K562 (cell line): Measurements from ENCODE around the gene NMRK2. TPM values are rescaled to one million over a fixed set of nuclear protein-coding genes. Genes with fewer than 3 reads are reported as not detected.

Experiments
- CCAR2 ChIP-seq: fragments of 200-400 bp; formaldehyde crosslinking; IDR thresholded peaks from 2 replicates; pipeline ENCODE4 v1.6.1; 2017; ENCODE audit warnings: mild to moderate bottlenecking, low read depth, low read length
- CCNT2 ChIP-seq: IDR thresholded peaks from 2 replicates; pipeline ENCODE4 v1.6.1; 2011; ENCODE audit warnings: borderline replicate concordance, low read depth, mild to moderate bottlenecking, moderate library complexity, mixed read lengths, low read length; ENCODE audit not compliant: insufficient read length; ENCODE audit errors: extremely low read depth
- CREM ChIP-seq: IDR thresholded peaks from 2 replicates; pipeline ENCODE4 v1.6.1; 2014; ENCODE audit warnings: antibody characterized with exemption, low read depth
- CTBP1 ChIP-seq: fragments of 450-650 bp; IDR thresholded peaks from 2 replicates; pipeline ENCODE4 v1.6.1; 2016; ENCODE audit warnings: borderline replicate concordance
- CXXC5 ChIP-seq: fragments of 250-450 bp; sonication (Bioruptor Pico); IDR thresholded peaks from 2 replicates; pipeline ENCODE4 v1.8.0; 2022; ENCODE audit warnings: inconsistent platforms, mild to moderate bottlenecking, moderate library complexity
- DLX4 ChIP-seq: fragments of 250-450 bp; sonication (Bioruptor Pico); IDR thresholded peaks from 2 replicates; pipeline ENCODE4 v1.6.1; 2021; ENCODE audit warnings: mild to moderate bottlenecking
- ELF4 ChIP-seq: fragments of 450-650 bp; formaldehyde crosslinking; IDR thresholded peaks from 2 replicates; pipeline ENCODE4 v1.4.0; 2022; ENCODE audit warnings: missing genetic modification characterization
- HNRNPUL1 ChIP-seq: fragments of 200-400 bp; formaldehyde crosslinking; IDR thresholded peaks from 2 replicates; pipeline ENCODE4 v1.6.1; 2017; ENCODE audit warnings: low read length
- ILK ChIP-seq: fragments of 450-650 bp; IDR thresholded peaks from 2 replicates; pipeline ENCODE4 v1.6.1; 2016; ENCODE audit warnings: missing genetic modification characterization, low read depth, mild to moderate bottlenecking, missing compliant biosample characterization, moderate library complexity, borderline replicate concordance
- LEF1 ChIP-seq: fragments of 450-650 bp; IDR thresholded peaks from 2 replicates; pipeline ENCODE4 v1.6.1; 2016; ENCODE audit warnings: mild to moderate bottlenecking
- NUFIP1 ChIP-seq: fragments of 450-650 bp; IDR thresholded peaks from 2 replicates; pipeline ENCODE4 v1.6.1; 2018; ENCODE audit not compliant: partially characterized antibody
- PATZ1 ChIP-seq: fragments of 250-450 bp; sonication (Bioruptor Pico); IDR thresholded peaks from 2 replicates; pipeline ENCODE4 v1.5.0; 2020; ENCODE audit warnings: mild to moderate bottlenecking, borderline replicate concordance
- POLR2AphosphoS5 ChIP-seq: IDR thresholded peaks from 2 replicates; pipeline ENCODE4 v1.6.1; 2011; ENCODE audit warnings: mild to moderate bottlenecking, low read depth, low read length, moderate library complexity; ENCODE audit not compliant: control insufficient read depth, insufficient read depth
- SNRNP70 ChIP-seq: fragments of 200-400 bp; formaldehyde crosslinking; optimal IDR thresholded peaks from 2 replicates; pipeline ENCODE3; 2017; ENCODE audit warnings: low read depth, low read length
- ZNF253 ChIP-seq: fragments of 250-450 bp; sonication (Bioruptor Pico); conservative IDR thresholded peaks from 2 replicates; pipeline ENCODE4 v1.6.1; 2021; ENCODE audit warnings: mild to moderate bottlenecking
- ZNF764 ChIP-seq: fragments of 250-450 bp; sonication (Bioruptor Pico); IDR thresholded peaks from 2 replicates; pipeline ENCODE4 v1.4.0; 2020; ENCODE audit warnings: low read depth, mild to moderate bottlenecking, moderate library complexity
- polyA plus RNA-seq, 8 experiments: library from polyadenylated mRNA; depleted of rRNA in 4 of 8; stranded (reverse) in 5 of 8; unstranded in 3 of 8; fragments of >200 nt; fragmentation: Nextera tagmentation in 2 of 8; fragmentation: Illumina TruSeq in 1 of 8; extraction: Ambion mirVana in 2 of 8; extraction: Trizol in 1 of 8; gene quantifications; 2 replicates each; pipeline versions ENCODE4 v1.2.1 to v1.2.3, GENCODE V29; 2011 to 2014; ENCODE audit warnings: inconsistent platforms in 1 of 8, missing spikeins in 1 of 8
- total RNA-seq, 7 experiments: library from RNA; depleted of rRNA in 6 of 7; stranded (reverse); fragments of >200 nt in 6 of 7; fragmentation: Illumina TruSeq in 2 of 7; extraction: Trizol in 2 of 7; gene quantifications; 2 replicates each; pipeline versions ENCODE4 v1.2.1 to v1.2.3, GENCODE V29; 2011 to 2021; ENCODE audit warnings: low replicate concordance in 1 of 7
- TF ChIP-seq, protein P1 (sequence below): sonication (generic); formaldehyde crosslinking; IDR thresholded peaks from 2 replicates; pipeline ENCODE4 v1.8.0; 2022; ENCODE audit warnings: missing genetic modification reagents, mild to moderate bottlenecking, borderline replicate concordance
- TF ChIP-seq, protein P2 (sequence below): IDR thresholded peaks from 3 replicates; pipeline ENCODE4 v1.6.1; 2011; ENCODE audit warnings: borderline replicate concordance, mild to moderate bottlenecking; ENCODE audit not compliant: insufficient read length, insufficient read depth
- TF ChIP-seq, protein P3 (sequence below): fragments of 150-350 bp; conservative IDR thresholded peaks from 2 replicates; pipeline ENCODE4 v1.6.1; 2014; ENCODE audit warnings: low read length

NMRK2 gene
- total and polyA plus RNA-seq, 9 of the 15 experiments (the other 6 are each of a cell fraction or from before 2014, with no cell fraction given), result not detected

DNA sequence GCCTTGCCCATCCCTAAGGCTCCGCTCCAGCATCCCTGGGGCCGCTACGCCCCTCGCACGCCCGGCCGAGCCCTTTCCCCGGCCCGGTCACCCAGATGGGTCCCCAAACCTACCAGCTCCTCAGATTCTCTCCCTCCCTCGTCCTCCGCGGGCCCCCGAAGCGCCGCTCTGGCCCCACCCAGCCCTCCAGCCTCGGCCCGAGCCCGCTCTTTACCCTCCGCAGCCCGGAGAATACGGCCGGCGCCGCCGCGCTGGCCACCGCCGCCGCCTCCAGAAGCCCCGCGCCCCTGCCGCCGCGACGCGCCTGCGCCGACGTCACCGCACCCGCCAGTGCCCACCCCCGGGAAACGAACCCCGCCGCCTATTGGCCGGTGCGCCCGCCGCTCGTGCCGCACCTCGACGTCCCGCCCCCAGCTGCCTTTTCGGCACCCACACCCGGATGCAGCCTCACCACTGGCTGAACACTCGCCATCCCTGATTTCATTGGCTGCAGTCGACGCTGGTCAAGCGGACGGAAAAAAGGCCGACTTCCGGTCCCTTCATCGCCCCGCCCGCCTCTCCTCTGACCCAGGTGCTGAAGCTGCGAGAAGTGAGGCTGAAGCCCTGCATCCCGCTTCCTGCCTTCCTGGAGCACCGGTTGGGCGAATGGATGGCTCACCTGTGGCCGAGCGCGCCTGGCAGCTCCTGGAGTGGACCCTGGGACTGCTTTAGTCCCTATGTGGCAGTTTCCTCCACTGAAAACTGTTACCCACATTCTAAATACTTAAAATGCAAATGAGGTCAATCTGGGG lies 38.1 kb downstream of the NMRK2 start, which contains the start of gene DAPK3 (continued):
- TF ChIP-seq, protein P1, sequence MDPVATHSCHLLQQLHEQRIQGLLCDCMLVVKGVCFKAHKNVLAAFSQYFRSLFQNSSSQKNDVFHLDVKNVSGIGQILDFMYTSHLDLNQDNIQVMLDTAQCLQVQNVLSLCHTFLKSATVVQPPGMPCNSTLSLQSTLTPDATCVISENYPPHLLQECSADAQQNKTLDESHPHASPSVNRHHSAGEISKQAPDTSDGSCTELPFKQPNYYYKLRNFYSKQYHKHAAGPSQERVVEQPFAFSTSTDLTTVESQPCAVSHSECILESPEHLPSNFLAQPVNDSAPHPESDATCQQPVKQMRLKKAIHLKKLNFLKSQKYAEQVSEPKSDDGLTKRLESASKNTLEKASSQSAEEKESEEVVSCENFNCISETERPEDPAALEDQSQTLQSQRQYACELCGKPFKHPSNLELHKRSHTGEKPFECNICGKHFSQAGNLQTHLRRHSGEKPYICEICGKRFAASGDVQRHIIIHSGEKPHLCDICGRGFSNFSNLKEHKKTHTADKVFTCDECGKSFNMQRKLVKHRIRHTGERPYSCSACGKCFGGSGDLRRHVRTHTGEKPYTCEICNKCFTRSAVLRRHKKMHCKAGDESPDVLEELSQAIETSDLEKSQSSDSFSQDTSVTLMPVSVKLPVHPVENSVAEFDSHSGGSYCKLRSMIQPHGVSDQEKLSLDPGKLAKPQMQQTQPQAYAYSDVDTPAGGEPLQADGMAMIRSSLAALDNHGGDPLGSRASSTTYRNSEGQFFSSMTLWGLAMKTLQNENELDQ, result no peak
- TF ChIP-seq, protein P2, sequence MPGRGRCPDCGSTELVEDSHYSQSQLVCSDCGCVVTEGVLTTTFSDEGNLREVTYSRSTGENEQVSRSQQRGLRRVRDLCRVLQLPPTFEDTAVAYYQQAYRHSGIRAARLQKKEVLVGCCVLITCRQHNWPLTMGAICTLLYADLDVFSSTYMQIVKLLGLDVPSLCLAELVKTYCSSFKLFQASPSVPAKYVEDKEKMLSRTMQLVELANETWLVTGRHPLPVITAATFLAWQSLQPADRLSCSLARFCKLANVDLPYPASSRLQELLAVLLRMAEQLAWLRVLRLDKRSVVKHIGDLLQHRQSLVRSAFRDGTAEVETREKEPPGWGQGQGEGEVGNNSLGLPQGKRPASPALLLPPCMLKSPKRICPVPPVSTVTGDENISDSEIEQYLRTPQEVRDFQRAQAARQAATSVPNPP, result no peak
- TF ChIP-seq PATZ1 (CRISPR knock-in tag) (no peak), HNRNPUL1 (no peak), CTBP1 (peak; percentile 82), CCNT2 (peak; percentile 77), NUFIP1 (no peak), ZNF764 (CRISPR knock-in tag) (no peak), CREM (peak; percentile 95), ZNF253 (CRISPR knock-in tag) (no peak), CXXC5 (CRISPR knock-in tag) (peak; percentile 98), ELF4 (0 out of 2 replicates have a peak, but pooled peaks have one; percentile 14), CCAR2 (no peak), ILK (tag) (no peak), LEF1 (no peak), POLR2AphosphoS5 (no peak), DLX4 (no peak), SNRNP70 (no peak)
- TF ChIP-seq, protein P3, sequence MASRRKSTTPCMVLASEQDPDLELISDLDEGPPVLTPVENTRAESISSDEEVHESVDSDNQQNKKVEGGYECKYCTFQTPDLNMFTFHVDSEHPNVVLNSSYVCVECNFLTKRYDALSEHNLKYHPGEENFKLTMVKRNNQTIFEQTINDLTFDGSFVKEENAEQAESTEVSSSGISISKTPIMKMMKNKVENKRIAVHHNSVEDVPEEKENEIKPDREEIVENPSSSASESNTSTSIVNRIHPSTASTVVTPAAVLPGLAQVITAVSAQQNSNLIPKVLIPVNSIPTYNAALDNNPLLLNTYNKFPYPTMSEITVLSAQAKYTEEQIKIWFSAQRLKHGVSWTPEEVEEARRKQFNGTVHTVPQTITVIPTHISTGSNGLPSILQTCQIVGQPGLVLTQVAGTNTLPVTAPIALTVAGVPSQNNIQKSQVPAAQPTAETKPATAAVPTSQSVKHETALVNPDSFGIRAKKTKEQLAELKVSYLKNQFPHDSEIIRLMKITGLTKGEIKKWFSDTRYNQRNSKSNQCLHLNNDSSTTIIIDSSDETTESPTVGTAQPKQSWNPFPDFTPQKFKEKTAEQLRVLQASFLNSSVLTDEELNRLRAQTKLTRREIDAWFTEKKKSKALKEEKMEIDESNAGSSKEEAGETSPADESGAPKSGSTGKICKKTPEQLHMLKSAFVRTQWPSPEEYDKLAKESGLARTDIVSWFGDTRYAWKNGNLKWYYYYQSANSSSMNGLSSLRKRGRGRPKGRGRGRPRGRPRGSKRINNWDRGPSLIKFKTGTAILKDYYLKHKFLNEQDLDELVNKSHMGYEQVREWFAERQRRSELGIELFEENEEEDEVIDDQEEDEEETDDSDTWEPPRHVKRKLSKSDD, result no peak
